ENCODE data around the gene MEI4.

Gene MEI4

GRCh38 chr6:77857421-77857820 is 204.6 kb downstream of the MEI4 start:
- no peaks in the 10 kb centered on the region for H3K27me3 Mint-ChIP-seq (ENCODE audit: low read depth, poor library complexity)
- no peaks in the 10 kb centered on the region for H3K36me3 Mint-ChIP-seq (ENCODE audit: low read depth)
- DNase-seq, result peak; percentile 29
- no peak overlapping the region for H3K4me3 Mint-ChIP-seq
- no peak overlapping the region for H3K27ac Mint-ChIP-seq
- peaks cover 8% of the 10 kb centered on the region for H3K9me3 Mint-ChIP-seq
- H3K4me1 Mint-ChIP-seq, result peaks cover 9% of the 10 kb centered on the region
- no peak for TF ChIP-seq CTCF (IDR thresholded peaks at IDR 0.05)

GRCh38 chr6:77876300-77876699 is 223.5 kb downstream of the MEI4 start:
- no peaks in the 10 kb centered on the region for H3K9me3 Mint-ChIP-seq
- H3K27me3 Mint-ChIP-seq (ENCODE audit: low read depth, poor library complexity), result no peaks in the 10 kb centered on the region
- H3K4me1 Mint-ChIP-seq, result peaks cover 9% of the 10 kb centered on the region
- no peak overlapping the region for H3K27ac Mint-ChIP-seq
- no peaks in the 10 kb centered on the region for H3K36me3 Mint-ChIP-seq (ENCODE audit: low read depth)
- no peak for DNase-seq
- H3K4me3 Mint-ChIP-seq, result no peak overlapping the region
- TF ChIP-seq CTCF (IDR thresholded peaks at IDR 0.05), result no peak

GRCh38 chr6:77879527-77879926 is 226.7 kb downstream of the MEI4 start:
- Mint-ChIP-seq H3K9me3 (no peaks in the 10 kb centered on the region), H3K4me3 (no peak overlapping the region), H3K36me3 (ENCODE audit: low read depth) (no peaks in the 10 kb centered on the region), H3K27ac (no peak overlapping the region), H3K4me1 (peaks cover 13% of the 10 kb centered on the region), H3K27me3 (ENCODE audit: low read depth, poor library complexity) (no peaks in the 10 kb centered on the region)
- DNase-seq, result no peak
- no peak for TF ChIP-seq CTCF (IDR thresholded peaks at IDR 0.05)

GRCh38 chr6:77880501-77880900 is 227.7 kb downstream of the MEI4 start:
- H3K27ac Mint-ChIP-seq, result no peak overlapping the region
- no peaks in the 10 kb centered on the region for H3K9me3 Mint-ChIP-seq
- no peak overlapping the region for H3K4me3 Mint-ChIP-seq
- H3K4me1 Mint-ChIP-seq, result peaks cover 13% of the 10 kb centered on the region
- no peak for DNase-seq
- H3K27me3 Mint-ChIP-seq (ENCODE audit: low read depth, poor library complexity), result no peaks in the 10 kb centered on the region
- H3K36me3 Mint-ChIP-seq (ENCODE audit: low read depth), result no peaks in the 10 kb centered on the region
- TF ChIP-seq CTCF (IDR thresholded peaks at IDR 0.05), result no peak

GRCh38 chr6:77883851-77884250 is 231.0 kb downstream of the MEI4 start:
- Mint-ChIP-seq H3K9me3 (no peaks in the 10 kb centered on the region), H3K4me3 (no peak overlapping the region), H3K27ac (no peak overlapping the region), H3K27me3 (ENCODE audit: low read depth, poor library complexity) (no peaks in the 10 kb centered on the region), H3K36me3 (ENCODE audit: low read depth) (no peaks in the 10 kb centered on the region), H3K4me1 (peaks cover 13% of the 10 kb centered on the region)
- no peak for DNase-seq
- TF ChIP-seq CTCF (IDR thresholded peaks at IDR 0.05), result no peak

GRCh38 chr6:77893391-77893790 is 240.6 kb downstream of the MEI4 start:
- no peak for DNase-seq
- Mint-ChIP-seq H3K27me3 (ENCODE audit: low read depth, poor library complexity) (no peaks in the 10 kb centered on the region), H3K27ac (no peak overlapping the region), H3K36me3 (ENCODE audit: low read depth) (no peaks in the 10 kb centered on the region), H3K4me1 (no peaks in the 10 kb centered on the region), H3K9me3 (peaks cover 19% of the 10 kb centered on the region), H3K4me3 (no peak overlapping the region)
- TF ChIP-seq CTCF (IDR thresholded peaks at IDR 0.05), result no peak
